Spleen (tissue), 7 donors: ENCODE measurements around the gene XPC.

Experiments used
- CTCF ChIP-seq, 11 experiments: fragments of 200-600 bp in 7 of 11; fragments of 450-650 bp in 4 of 11; sonication (generic) in 4 of 11; IDR thresholded peaks in 8 of 11; conservative IDR thresholded peaks in 3 of 11; 1 replicate in 7 of 11; 2 replicates in 4 of 11; pipeline versions ENCODE4 v1.4.0 to v1.8.0; 2016 to 2021; ENCODE audit warnings: antibody characterized with exemption in 11 of 11, inconsistent platforms in 4 of 11, mild to moderate bottlenecking in 1 of 11
- POLR2A ChIP-seq, 3 donors: fragments of 450-650 bp; IDR thresholded peaks; one replicate each; pipeline ENCODE4 v1.5.1; 2017; ENCODE audit warnings: antibody characterized with exemption in 3 of 3, mild to moderate bottlenecking in 1 of 3
- POLR2AphosphoS5 ChIP-seq, 3 donors: sonication (generic); formaldehyde crosslinking; IDR thresholded peaks; one replicate each; pipeline ENCODE4 v1.5.1; 2017; ENCODE audit warnings: antibody characterized with exemption in 3 of 3
- donor health status: DM: no; HTN: no; CAD: no; lungs with moderate emphysema.
- donor health status: DM: no; HTN: no; CAD: no.
- donor health status: DM: no; HTN: no; CAD: no.

GRCh38 chr3:14218355-14218754, 40.0 kb upstream of the XPC start:
- TF ChIP-seq CTCF (IDR thresholded peaks at IDR 0.05 in 8 of 11, conservative IDR thresholded peaks at IDR 0.05 in 3 of 11) = no peak
- TF ChIP-seq POLR2AphosphoS5 (IDR thresholded peaks at IDR 0.05) = no peak
- TF ChIP-seq POLR2A (IDR thresholded peaks at IDR 0.05) = no peak
